Muscle of arm (tissue), 12 donors: Measurements from ENCODE around the gene SNX6. TPM values are rescaled to one million over a fixed set of nuclear protein-coding genes. Genes with fewer than 3 reads are reported as not detected.
"Not testable (repeated sequence)": the region's sequence is repeated elsewhere in the genome, so short reads cannot be mapped to it uniquely, and the experiment has no call there.

Experiments used
- DNase-seq: peaks from one replicate; pipeline ENCODE4 v3.0.0-alpha.2; 2013
- polyA plus RNA-seq, 12 donors: library from polyadenylated mRNA; unstranded; fragments of 120-200 nt; gene quantifications; one replicate each; pipeline ENCODE4 v1.2.1, GENCODE V29; 2013; ENCODE audit not compliant: insufficient read length in 12 of 12

Gene SNX6
- polyA plus RNA-seq, 12 donors, result 67.1 to 99.1 (median 79.9) TPM; not detected in 1

GRCh38 chr14:34582117-34582680 is 47.7 kb downstream of the SNX6 start:
- no peak for DNase-seq

- DNase-seq, result no peak
These were observed 49.6 kb downstream of the SNX6 start for GRCh38 chr14:34580381-34580780.

- DNase-seq, result no peak
These were observed 58.2 kb downstream of the SNX6 start for GRCh38 chr14:34571771-34572170.

- no peak for DNase-seq
These were observed 60.2 kb downstream of the SNX6 start for GRCh38 chr14:34569750-34570149.

- no peak for DNase-seq
These were observed 61.1 kb downstream of the SNX6 start for GRCh38 chr14:34568803-34569202.

- no peak for DNase-seq
These were observed 67.2 kb downstream of the SNX6 start for GRCh38 chr14:34562776-34563150.

GRCh38 chr14:34562037-34562775 is 67.7 kb downstream of the SNX6 start:
- DNase-seq, result not testable (repeated sequence)

GRCh38 chr14:34556498-34556829 is 73.5 kb downstream of the SNX6 start:
- not testable (repeated sequence) for DNase-seq

GRCh38 chr14:34555583-34556497 is 74.1 kb downstream of the SNX6 start:
- DNase-seq, result not testable (repeated sequence)

GRCh38 chr14:34554540-34555250 is 75.3 kb downstream of the SNX6 start:
- DNase-seq, result no peak

GRCh38 chr14:34549276-34549966 is 80.5 kb downstream of the SNX6 start:
- not testable (repeated sequence) for DNase-seq

- DNase-seq, result no peak
These were observed 81.4 kb downstream of the SNX6 start for GRCh38 chr14:34548472-34548981.

GRCh38 chr14:34547136-34547520 is 82.8 kb downstream of the SNX6 start:
- not testable (repeated sequence) for DNase-seq

- DNase-seq, result not testable (repeated sequence)
These were observed 83.4 kb downstream of the SNX6 start for GRCh38 chr14:34546272-34547135.

GRCh38 chr14:34540181-34541059 is 89.5 kb downstream of the SNX6 start:
- not testable (repeated sequence) for DNase-seq

GRCh38 chr14:34539407-34540180 is 90.4 kb downstream of the SNX6 start, which contains the start of gene EAPP:
EAPP (minus strand) TSS chr14:34539701; CDS start chr14:34539628, 73 bp downstream.
- peak; percentile 97 for DNase-seq

- DNase-seq, result no peak
These were observed 91.0 kb downstream of the SNX6 start for GRCh38 chr14:34538871-34539406.

- not testable (repeated sequence) for DNase-seq
These were observed 91.9 kb downstream of the SNX6 start for GRCh38 chr14:34538096-34538495.
